Endometrial microvascular endothelial cells (primary cell): ENCODE data around the gene TCEAL6. TPM values are rescaled to one million over a fixed set of nuclear protein-coding genes. Genes with fewer than 3 reads are reported as not detected.

Experiments
- total RNA-seq: library from RNA; depleted of rRNA; stranded (reverse); fragments of >200 nt; gene quantifications from one replicate; pipeline ENCODE4 v1.2.3, GENCODE V29; 2015; ENCODE audit errors: inconsistent ontology term

Gene TCEAL6
- total RNA-seq, 1 donor from 2014 or later, result not detected

Other genes with a start within 250 kb of the TCEAL6 start
- gene ZMAT1, start 210.5 kb downstream of the TCEAL6 start, total RNA-seq, result 2.0 TPM
- gene TCEAL2, start 16.8 kb downstream of the TCEAL6 start, total RNA-seq, result not detected
- 0.74 TPM for gene BEX5, start 13.5 kb upstream of the TCEAL6 start, total RNA-seq
- not detected for gene TCP11X1, start 72.8 kb upstream of the TCEAL6 start, total RNA-seq
- not detected for gene NXF2, start 104.7 kb upstream of the TCEAL6 start, total RNA-seq